ENCODE measurements around the gene PLA2G4A. TPM values are rescaled to one million over a fixed set of nuclear protein-coding genes. Genes with fewer than 3 reads are reported as not detected.

The PLA2G4A gene
- polyA plus RNA-seq, 1 donor: 7.9 TPM

GRCh38 chr1:187027253-187027652 lies 198.5 kb downstream of the PLA2G4A start:
- no peak for DNase-seq

GRCh38 chr1:187032316-187032981 lies 203.7 kb downstream of the PLA2G4A start:
- no peak for DNase-seq

- DNase-seq: no peak
Measured at GRCh38 chr1:187032982-187033692, 204.4 kb downstream of the PLA2G4A start.

DNA sequence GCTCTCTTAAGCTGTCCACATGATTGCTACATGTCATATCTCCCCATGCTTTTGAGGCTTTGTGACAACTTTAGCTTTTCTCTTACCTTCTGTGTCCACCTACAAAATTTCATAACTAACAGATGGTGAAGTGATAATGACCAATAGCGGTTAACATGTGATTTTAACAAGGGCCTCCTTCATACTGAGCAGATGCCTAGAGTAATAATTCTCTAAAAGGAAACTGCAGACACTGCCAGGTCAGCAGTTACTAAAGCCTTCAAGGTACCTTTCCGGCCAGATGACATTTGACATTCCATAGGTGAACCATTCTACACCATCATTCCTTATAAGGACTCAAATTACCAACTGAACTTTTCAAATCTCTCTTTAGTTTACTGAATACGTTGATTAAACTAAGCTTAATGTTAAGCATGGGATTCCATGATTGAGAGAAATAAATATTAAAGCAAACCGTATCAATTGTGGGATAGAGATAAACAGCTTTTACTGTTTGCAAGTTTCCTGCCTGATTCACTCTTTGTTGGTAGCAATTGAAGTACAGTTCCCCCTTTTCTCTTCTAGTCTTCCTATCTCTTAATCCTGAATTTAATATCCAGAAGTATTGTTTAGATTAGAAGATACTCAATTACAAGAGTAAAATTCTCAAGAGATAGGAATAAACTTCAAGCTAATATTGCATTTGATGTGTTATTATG lies 205.1 kb downstream of the PLA2G4A start:
- DNase-seq: no peak

- no peak for DNase-seq
Measured at GRCh38 chr1:187034501-187034900, 205.8 kb downstream of the PLA2G4A start.

GRCh38 chr1:187037973-187038553 lies 209.3 kb downstream of the PLA2G4A start:
- no peak for DNase-seq

Other genes with a start within 250 kb of the PLA2G4A start
- 0.78 TPM for gene PTGS2, start 148.5 kb upstream of the PLA2G4A start, polyA plus RNA-seq (ENCODE audit: insufficient read length)

All from left kidney (tissue), 2 donors.